8988T (cell line): ENCODE measurements around the gene TFEB.

Experiments used
- DNase-seq: peaks from one replicate; pipeline ENCODE4 v3.0.0; 2011

The TFEB gene

GRCh38 chr6:41721414-41721813, 14.0 kb downstream of the TFEB start:
- DNase-seq, result no peak

GRCh38 chr6:41720783-41721182, 14.6 kb downstream of the TFEB start:
- no peak for DNase-seq

- DNase-seq, result no peak
Measured at GRCh38 chr6:41720262-41720620, 15.2 kb downstream of the TFEB start.

GRCh38 chr6:41719436-41720261, 15.8 kb downstream of the TFEB start:
- no peak for DNase-seq

- DNase-seq, result no peak
Measured at GRCh38 chr6:41718828-41719227, 16.6 kb downstream of the TFEB start.

- no peak for DNase-seq
Measured at GRCh38 chr6:41717392-41717736, 18.0 kb downstream of the TFEB start.

GRCh38 chr6:41716516-41717391, 18.7 kb downstream of the TFEB start:
- no peak for DNase-seq

GRCh38 chr6:41715795-41716515, 19.5 kb downstream of the TFEB start:
- no peak for DNase-seq

- DNase-seq, result no peak
Measured at GRCh38 chr6:41714556-41715273, 20.7 kb downstream of the TFEB start.

- DNase-seq, result no peak
Measured at GRCh38 chr6:41713650-41714291, 21.6 kb downstream of the TFEB start.

GRCh38 chr6:41713159-41713649, 22.2 kb downstream of the TFEB start:
- no peak for DNase-seq

GRCh38 chr6:41712651-41713103, 22.7 kb downstream of the TFEB start:
- peak; percentile 59 for DNase-seq

GRCh38 chr6:41711323-41712038, 23.9 kb downstream of the TFEB start:
- DNase-seq, result no peak

GRCh38 chr6:41709375-41709774, 26.0 kb downstream of the TFEB start:
- DNase-seq, result no peak

GRCh38 chr6:41708856-41709255, 26.6 kb downstream of the TFEB start:
- DNase-seq, result no peak

GRCh38 chr6:41707565-41708200, 27.7 kb downstream of the TFEB start:
- no peak for DNase-seq

- DNase-seq, result no peak
Measured at GRCh38 chr6:41706876-41707564, 28.4 kb downstream of the TFEB start.

- peak; percentile 96 for DNase-seq
Measured at GRCh38 chr6:41705996-41706835, 29.2 kb downstream of the TFEB start.

- no peak for DNase-seq
Measured at GRCh38 chr6:41705311-41705995, 30.0 kb downstream of the TFEB start.
